H1 (cell line): ENCODE data around the gene OPN3. TPM values are rescaled to one million over a fixed set of nuclear protein-coding genes. Genes with fewer than 3 reads are reported as not detected.

ENCODE experiments used
- CTCF ChIA-PET: fragments of 300-600 bp; sonication (Branson Sonifier 250); formaldehyde crosslinking; loops from one replicate; lab custom pipeline; 2021; ENCODE audit not compliant: partially characterized antibody; lab: Charles Lee
- POLR2A ChIA-PET: fragments of 300-600 bp; sonication (Branson Sonifier 250); formaldehyde crosslinking; loops from one replicate; lab custom pipeline; 2021; ENCODE audit warnings: inconsistent platforms; ENCODE audit not compliant: partially characterized antibody; lab: Charles Lee
- DNase-seq, 2 experiments: peaks; one replicate each; pipeline versions ENCODE4 v3.0.0 to v3.0.0-alpha.2; 2010 to 2022; ENCODE audit warnings: low spot score in 2 of 2, low read depth in 1 of 2, mixed read lengths in 1 of 2
- FAIRE-seq: peaks from 2 replicates; lab custom pipeline; 2011; peaks lifted over from hg19 to GRCh38; lab: Jason Lieb, UNC
- H2AFZ ChIP-seq: 2 replicates; pipeline ENCODE4 v1.8.1; 2012; ENCODE audit warnings: low read length, inconsistent platforms
- H2AK5ac ChIP-seq: 2 replicates; pipeline ENCODE4 v1.6.1; 2013; ENCODE audit warnings: low read depth, low read length
- H2BK120ac ChIP-seq: replicated peaks from 2 replicates; pipeline ENCODE3; 2013; ENCODE audit warnings: low read depth, low read length, inconsistent platforms
- H2BK12ac ChIP-seq: 2 replicates; pipeline ENCODE4 v1.6.1; 2013; ENCODE audit warnings: low read depth, low read length
- H2BK15ac ChIP-seq: 2 replicates; pipeline ENCODE4 v1.6.1; 2013; ENCODE audit warnings: low read length
- H2BK20ac ChIP-seq: 2 replicates; pipeline ENCODE4 v1.6.1; 2013; ENCODE audit warnings: low read length
- H2BK5ac ChIP-seq: 2 replicates; pipeline ENCODE4 v1.6.1; 2013; ENCODE audit warnings: low read depth, low read length
- H3K14ac ChIP-seq: 2 replicates; pipeline ENCODE4 v1.6.1; 2013; ENCODE audit warnings: inconsistent platforms; ENCODE audit not compliant: insufficient read length
- H3K18ac ChIP-seq: 2 replicates; pipeline ENCODE4 v1.6.1; 2013; ENCODE audit warnings: low read length; ENCODE audit errors: extremely low read depth
- H3K23ac ChIP-seq: 2 replicates; pipeline ENCODE4 v1.6.1; 2013; ENCODE audit warnings: inconsistent platforms; ENCODE audit not compliant: insufficient read length
- H3K23me2 ChIP-seq: 2 replicates; pipeline ENCODE4 v1.6.1; 2013; ENCODE audit warnings: low read depth, low read length
- H3K27ac ChIP-seq: 2 replicates; pipeline ENCODE4 v1.6.1; 2011; ENCODE audit warnings: low read depth, low read length, inconsistent platforms
- H3K27me3 ChIP-seq, 4 experiments: replicated peaks in 1 of 4; 1 replicate in 1 of 4; 2 replicates in 3 of 4; pipeline versions ENCODE4 v1.6.1 to v1.8.1; 2011 to 2013; ENCODE audit warnings: low read length in 3 of 4, mild to moderate bottlenecking in 3 of 4, inconsistent platforms in 2 of 4, mixed read lengths in 2 of 4, moderate library complexity in 1 of 4; ENCODE audit not compliant: control insufficient read depth in 3 of 4, insufficient read depth in 3 of 4; ENCODE audit errors: extremely low read depth in 1 of 4
- H3K36me3 ChIP-seq, 4 experiments: 2 replicates each; pipeline versions ENCODE4 v1.6.1 to v1.8.1; 2011 to 2013; ENCODE audit warnings: mild to moderate bottlenecking in 4 of 4, low read length in 3 of 4, moderate library complexity in 2 of 4, control low read depth in 1 of 4, inconsistent platforms in 1 of 4; ENCODE audit not compliant: insufficient read depth in 4 of 4, control insufficient read depth in 2 of 4
- H3K4ac ChIP-seq: replicated peaks from 2 replicates; pipeline ENCODE3; 2013; ENCODE audit warnings: low read length, low read depth, mixed read lengths, inconsistent platforms; ENCODE audit not compliant: insufficient read length
- H3K4me1 ChIP-seq, 4 experiments: replicated peaks in 1 of 4; 1 replicate in 1 of 4; 2 replicates in 3 of 4; pipeline versions ENCODE4 v1.6.1 to v1.8.1; 2011 to 2013; ENCODE audit warnings: low read length in 3 of 4, inconsistent platforms in 2 of 4, mixed read lengths in 1 of 4; ENCODE audit not compliant: insufficient read depth in 4 of 4, control insufficient read depth in 3 of 4
- H3K4me2 ChIP-seq, 2 experiments: 2 replicates each; pipeline versions ENCODE4 v1.6.1 to v1.8.1; 2011 to 2013; ENCODE audit warnings: low read depth in 2 of 2, low read length in 2 of 2, control low read depth in 1 of 2, inconsistent platforms in 1 of 2, mild to moderate bottlenecking in 1 of 2; ENCODE audit not compliant: insufficient read depth in 1 of 2
- H3K4me3 ChIP-seq, 4 experiments: fragments of 200-600, 300-600 bp in 1 of 4; sonication (generic), shearing (Covaris generic), sonication (Bioruptor Twin) in 1 of 4; 2 replicates each; pipeline versions ENCODE4 v1.5.1 to v1.8.1; 2011 to 2016; ENCODE audit warnings: low read length in 4 of 4, low read depth in 3 of 4, control low read depth in 2 of 4, inconsistent platforms in 2 of 4, mild to moderate bottlenecking in 2 of 4, mixed read lengths in 1 of 4, moderate library complexity in 1 of 4; ENCODE audit not compliant: insufficient read depth in 2 of 4; ENCODE audit errors: extremely low read depth in 1 of 4
- H3K56ac ChIP-seq: replicated peaks from 2 replicates; pipeline ENCODE3; 2013; ENCODE audit warnings: low read depth, mild to moderate bottlenecking, mixed read lengths, low read length, inconsistent platforms; ENCODE audit not compliant: insufficient read length
- H3K79me1 ChIP-seq: 2 replicates; pipeline ENCODE4 v1.6.1; 2013; ENCODE audit warnings: low read depth, low read length, control low read depth
- H3K79me2 ChIP-seq, 2 experiments: 2 replicates each; pipeline versions ENCODE4 v1.6.1 to v1.8.1; 2012 to 2013; ENCODE audit warnings: low read length in 2 of 2, mild to moderate bottlenecking in 2 of 2, inconsistent platforms in 1 of 2; ENCODE audit not compliant: insufficient read depth in 2 of 2, control insufficient read depth in 1 of 2
- H3K9ac ChIP-seq, 4 experiments: replicated peaks in 1 of 4; 1 replicate in 1 of 4; 2 replicates in 3 of 4; pipeline versions ENCODE4 v1.6.1 to v1.8.1; 2011 to 2013; ENCODE audit warnings: low read depth in 3 of 4, low read length in 3 of 4, control low read depth in 2 of 4, mild to moderate bottlenecking in 2 of 4, moderate library complexity in 2 of 4, inconsistent platforms in 1 of 4; ENCODE audit errors: extremely low read depth in 1 of 4
- H3K9me3 ChIP-seq, 2 experiments: 2 replicates each; pipeline versions ENCODE4 v1.6.1 to v1.8.1; 2012 to 2013; ENCODE audit warnings: mild to moderate bottlenecking in 2 of 2, moderate library complexity in 2 of 2, control low read depth in 1 of 2, inconsistent platforms in 1 of 2, low read depth in 1 of 2, low read length in 1 of 2, mixed read lengths in 1 of 2; ENCODE audit not compliant: insufficient read depth in 2 of 2
- H4K20me1 ChIP-seq, 2 experiments: replicated peaks in 1 of 2; 2 replicates each; pipeline versions ENCODE3 to v1.8.1; 2011 to 2013; ENCODE audit warnings: inconsistent platforms in 2 of 2, low read length in 2 of 2, mild to moderate bottlenecking in 1 of 2; ENCODE audit not compliant: insufficient read depth in 2 of 2, control insufficient read depth in 1 of 2
- H4K5ac ChIP-seq: 2 replicates; pipeline ENCODE4 v1.6.1; 2013; ENCODE audit warnings: low read length, low read depth, mixed read lengths, inconsistent platforms; ENCODE audit not compliant: insufficient read length
- H4K8ac ChIP-seq: 2 replicates; pipeline ENCODE4 v1.8.0; 2013; ENCODE audit warnings: mild to moderate bottlenecking, moderate library complexity, low read length, inconsistent platforms; ENCODE audit not compliant: insufficient read depth; ENCODE audit errors: extremely low read depth
- H4K91ac ChIP-seq: replicated peaks from 2 replicates; pipeline ENCODE3; 2013; ENCODE audit warnings: low read length, mixed read lengths, inconsistent platforms; ENCODE audit not compliant: insufficient read length
- CREB1 ChIP-seq: IDR thresholded peaks from 2 replicates; pipeline ENCODE4 v1.6.1; 2012; ENCODE audit warnings: inconsistent platforms
- GTF2F1 ChIP-seq: IDR thresholded peaks from 2 replicates; pipeline ENCODE4 v1.6.1; 2012; ENCODE audit warnings: low read depth, low read length, improper control_type of control experiment, borderline replicate concordance
- KDM1A ChIP-seq: fragments of 200-600, 300-600 bp; sonication (generic); IDR thresholded peaks from 2 replicates; pipeline ENCODE4 v1.7.1; 2016; ENCODE audit warnings: mild to moderate bottlenecking, low read length, borderline replicate concordance
- PHF8 ChIP-seq: fragments of 200-600 bp; sonication (generic); conservative IDR thresholded peaks from 2 replicates; pipeline ENCODE4 v1.7.1; 2012; ENCODE audit warnings: low read depth, mild to moderate bottlenecking, inconsistent platforms, low read length, moderate library complexity
- SRF ChIP-seq: IDR thresholded peaks from 2 replicates; pipeline ENCODE4 v1.6.1; 2011; ENCODE audit warnings: mild to moderate bottlenecking, low read depth, low read length, moderate library complexity
- YY1 ChIP-seq: IDR thresholded peaks from 2 replicates; pipeline ENCODE4 v1.6.1; 2011; ENCODE audit warnings: low read depth, mild to moderate bottlenecking, low read length
- WGBS, 2 experiments: shearing (Covaris generic) in 1 of 2; methylation state at CpG; one replicate each; pipeline versions ENCODE4 v1.1.6 to v1.1.7; 2013 to 2015; ENCODE audit warnings: low lambda C conversion rate in 2 of 2, mixed read lengths in 2 of 2, inconsistent platforms in 1 of 2, low coverage in 1 of 2, missing lambda C conversion rate in 1 of 2; ENCODE audit not compliant: insufficient replicate concordance in 2 of 2, insufficient coverage in 1 of 2, insufficient read length in 1 of 2; ENCODE audit errors: extremely low coverage in 1 of 2, missing lambda C conversion rate in 1 of 2; 5-methylcytosine and 5-hydroxymethylcytosine counted together
- polyA plus RNA-seq, 7 experiments: library from polyadenylated mRNA; depleted of rRNA in 3 of 7; stranded (reverse) in 5 of 7; unstranded in 2 of 7; fragments of >200 nt in 5 of 7; fragments of 200-250 nt in 2 of 7; gene quantifications; 1 replicate in 5 of 7; 2 replicates in 1 of 7; 4 replicates in 1 of 7; pipeline versions ENCODE4 v1.2.1 to v1.2.3, GENCODE V29; 2011 to 2013; ENCODE audit warnings: missing spikeins in 2 of 7, mixed read lengths in 2 of 7
- total RNA-seq: library from RNA; stranded (reverse); fragmentation: NEBNext Ultra II Directional; extraction: Animal tissue kit (Norgen Biotek cat#: 25700); gene quantifications from 2 replicates; pipeline ENCODE4 v1.2.1, GENCODE V29; 2021

Gene OPN3
- total and polyA plus RNA-seq, 2 of the 8 experiments (the other 6 are each of a cell fraction or from before 2014, with no cell fraction given), result 8.8 to 19.4 TPM

GRCh38 chr1:241677201-241677600 is 37.0 kb upstream of the OPN3 start:
- Histone ChIP-seq H2BK5ac (no peak overlapping the region), H3K18ac (no peak overlapping the region), H3K4me1 (no peaks in the 10 kb centered on the region), H2BK20ac (no peak overlapping the region), H4K5ac (no peak overlapping the region), H3K4me3 (no peak overlapping the region), H3K27ac (no peak overlapping the region), H3K23me2 (no peaks in the 10 kb centered on the region), H4K8ac (no peak overlapping the region), H3K9me3 (no peaks in the 10 kb centered on the region), H3K23ac (no peak overlapping the region), H3K27me3 (no peaks in the 10 kb centered on the region), H2AFZ (no peak overlapping the region), H3K4ac (no peak overlapping the region), H2BK12ac (no peak overlapping the region), H3K36me3 (no peaks in the 10 kb centered on the region), H2AK5ac (no peak overlapping the region), H3K14ac (no peak overlapping the region), H3K79me2 (no peaks in the 10 kb centered on the region), H3K9ac (no peak overlapping the region), H4K20me1 (peaks cover 0 to 2% of the 10 kb centered on the region in 2 experiments), H3K56ac (no peak overlapping the region), H4K91ac (no peak overlapping the region), H2BK120ac (no peak overlapping the region), H3K4me2 (no peak overlapping the region), H3K79me1 (no peaks in the 10 kb centered on the region), H2BK15ac (no peak overlapping the region)
- ChIA-PET CTCF (no interaction called here), POLR2A (no interaction called here)
- 93% methylated on average over 5 of the region's 5 CpGs; no CpG with 5 or more reads in 1 of the 2 experiments for WGBS, 2 experiments
- TF ChIP-seq CREB1 (no peak), KDM1A (no peak), SRF (no peak), YY1 (no peak), GTF2F1 (no peak), PHF8 (no peak)
- DNase-seq, result no peak
- no peak for FAIRE-seq
